ENCODE results near the gene TIGD6.
"Not testable (repeated sequence)": the region's sequence is repeated elsewhere in the genome, so short reads cannot be mapped to it uniquely, and the experiment has no call there.

Gene TIGD6

GRCh38 chr5:150000256-150000989, at the start of gene TIGD6, which contains the start of gene HMGXB3:
TSS of gene TIGD6 (minus strand) at chr5:150000654. CDS start at chr5:149996348, 4,306 bp downstream.
TSS of gene HMGXB3 (plus strand) at chr5:150000739. CDS start at chr5:150004853, 4,114 bp downstream.
- DNase-seq = peak; percentile 91 to 96

DNA sequence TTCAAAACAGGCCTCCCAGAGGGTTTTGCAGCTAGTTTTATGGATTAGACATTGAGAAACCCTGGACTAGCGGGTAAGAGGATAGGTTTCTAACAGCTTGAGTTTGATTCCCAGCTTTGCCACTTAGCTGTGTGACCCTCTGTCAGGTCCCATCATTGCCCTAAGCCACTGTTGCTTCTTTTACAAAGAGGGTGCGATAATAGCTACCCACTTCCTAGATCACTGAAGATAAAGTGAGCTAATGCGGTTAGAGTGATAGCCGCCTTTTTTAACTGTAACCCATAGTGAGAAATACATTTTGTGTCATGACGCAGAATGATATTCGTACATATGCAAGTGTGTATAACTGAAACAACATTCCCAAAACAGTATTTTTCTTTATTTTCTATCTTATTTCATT, 45.6 kb upstream of the TIGD6 start:
- DNase-seq = no peak

DNA sequence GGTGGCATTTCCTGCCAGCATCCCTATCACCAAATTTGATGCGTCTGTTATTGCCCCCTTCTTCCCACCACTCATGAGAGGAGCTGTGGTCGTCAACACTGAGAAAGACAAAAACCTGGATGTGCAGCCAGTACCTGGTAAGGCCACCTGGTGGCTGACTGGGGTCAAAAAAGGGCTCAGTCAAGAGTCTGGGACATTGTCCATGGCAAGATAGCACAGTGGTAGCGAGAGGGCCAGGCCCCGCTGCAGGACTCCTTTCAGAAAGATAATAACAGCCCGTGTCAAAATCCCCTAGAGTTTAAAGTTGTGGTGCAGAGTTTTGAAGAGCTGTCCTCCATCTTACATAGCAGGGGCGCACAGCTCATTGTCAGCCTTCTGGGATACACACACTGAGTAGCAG, 45.1 kb upstream of the TIGD6 start:
- no peak for DNase-seq

DNA sequence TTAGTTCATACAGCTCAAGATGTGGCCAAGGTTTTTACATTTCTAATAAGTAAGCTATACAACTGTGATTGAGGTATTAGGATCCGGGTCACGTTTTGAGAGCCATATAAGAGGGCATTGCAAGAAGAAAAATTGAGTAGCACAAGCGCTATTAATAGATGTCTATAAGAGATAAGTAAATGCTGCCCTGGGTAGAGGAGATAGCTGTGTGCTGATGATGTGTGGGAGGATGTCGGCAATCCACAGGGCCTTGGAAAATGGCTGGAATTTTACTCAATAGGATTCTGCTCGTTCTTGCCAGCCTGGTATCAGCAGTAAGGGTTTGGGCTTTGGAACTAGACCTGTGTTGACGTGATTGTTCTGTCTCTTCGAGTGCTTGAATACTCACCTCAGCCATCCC, 44.3 kb upstream of the TIGD6 start:
- DNase-seq = no peak

- no peak for DNase-seq
Observed at GRCh38 chr5:150044329-150044681, 43.9 kb upstream of the TIGD6 start.

DNA sequence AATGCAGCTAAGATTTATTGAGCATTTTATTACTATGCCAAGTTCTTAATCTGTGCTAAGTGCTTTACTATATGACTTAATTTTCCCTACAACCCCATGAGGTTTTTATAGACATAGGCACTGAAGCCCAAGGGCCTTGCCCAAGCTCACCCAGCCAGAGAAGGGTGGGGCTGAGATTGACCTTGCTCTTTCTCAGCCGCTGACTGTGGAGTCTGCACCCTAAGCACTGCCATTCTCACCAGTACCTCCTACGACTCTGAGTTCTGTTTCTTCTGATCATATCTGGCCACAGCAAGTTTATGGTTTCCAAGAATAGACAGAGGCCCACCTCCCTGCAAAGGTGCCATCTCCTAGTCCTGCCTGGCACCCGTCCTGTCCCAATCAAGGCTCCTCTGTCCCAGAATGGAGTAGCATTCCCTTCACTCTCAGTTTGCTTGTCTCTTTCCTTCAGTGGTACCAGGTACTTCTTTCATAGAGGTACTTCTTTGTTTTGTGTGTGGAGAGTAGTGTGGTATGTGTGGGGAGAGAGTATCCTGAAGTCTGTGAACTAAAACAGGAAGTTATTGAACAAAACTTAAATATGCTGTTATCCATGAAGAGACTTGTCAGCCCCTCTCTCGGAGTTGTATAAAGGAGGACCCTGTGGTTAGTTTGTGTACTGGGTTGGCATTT, 43.3 kb upstream of the TIGD6 start:
- no peak for DNase-seq

DNA sequence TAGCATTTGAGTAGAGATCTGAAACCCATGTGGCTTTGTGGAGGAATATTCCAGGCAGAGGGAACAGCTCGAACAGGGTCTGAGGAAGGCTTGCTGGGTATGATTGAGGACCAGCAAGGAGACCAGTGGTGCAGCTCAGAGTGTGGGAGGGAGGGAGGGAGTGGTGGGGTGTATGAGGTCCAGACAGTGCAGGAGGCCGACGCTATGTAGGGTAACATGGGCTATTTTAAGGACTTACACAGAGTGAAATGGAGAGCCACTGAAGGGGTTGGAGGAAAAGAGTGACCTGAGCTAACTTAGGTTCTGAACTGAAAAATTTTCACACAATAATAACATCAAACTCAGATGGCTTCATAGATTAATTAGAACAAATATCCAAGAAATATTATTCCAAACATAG, 42.0 kb upstream of the TIGD6 start:
- DNase-seq = no peak

DNA sequence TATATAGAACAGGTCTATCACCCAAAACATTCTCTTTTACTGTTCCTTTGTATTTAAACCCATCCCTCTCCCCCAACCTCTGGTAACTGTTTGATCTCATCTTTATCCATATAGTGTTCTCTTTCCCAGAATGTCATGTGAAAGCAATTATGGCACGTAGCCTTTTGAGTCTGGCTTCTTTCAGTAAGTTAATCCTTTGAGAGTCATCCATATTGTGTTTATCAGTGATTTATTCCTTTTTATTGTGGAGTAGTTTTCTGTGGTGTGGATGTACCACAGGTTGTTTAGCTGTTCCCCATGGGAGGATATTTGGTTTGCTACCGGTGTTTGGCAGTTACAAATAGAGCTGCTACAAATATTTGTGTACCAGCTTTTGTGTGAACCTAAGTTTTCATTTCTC, 38.1 kb upstream of the TIGD6 start:
- no peak for DNase-seq

GRCh38 chr5:150036513-150036912, 36.1 kb upstream of the TIGD6 start:
- no peak for DNase-seq

DNA sequence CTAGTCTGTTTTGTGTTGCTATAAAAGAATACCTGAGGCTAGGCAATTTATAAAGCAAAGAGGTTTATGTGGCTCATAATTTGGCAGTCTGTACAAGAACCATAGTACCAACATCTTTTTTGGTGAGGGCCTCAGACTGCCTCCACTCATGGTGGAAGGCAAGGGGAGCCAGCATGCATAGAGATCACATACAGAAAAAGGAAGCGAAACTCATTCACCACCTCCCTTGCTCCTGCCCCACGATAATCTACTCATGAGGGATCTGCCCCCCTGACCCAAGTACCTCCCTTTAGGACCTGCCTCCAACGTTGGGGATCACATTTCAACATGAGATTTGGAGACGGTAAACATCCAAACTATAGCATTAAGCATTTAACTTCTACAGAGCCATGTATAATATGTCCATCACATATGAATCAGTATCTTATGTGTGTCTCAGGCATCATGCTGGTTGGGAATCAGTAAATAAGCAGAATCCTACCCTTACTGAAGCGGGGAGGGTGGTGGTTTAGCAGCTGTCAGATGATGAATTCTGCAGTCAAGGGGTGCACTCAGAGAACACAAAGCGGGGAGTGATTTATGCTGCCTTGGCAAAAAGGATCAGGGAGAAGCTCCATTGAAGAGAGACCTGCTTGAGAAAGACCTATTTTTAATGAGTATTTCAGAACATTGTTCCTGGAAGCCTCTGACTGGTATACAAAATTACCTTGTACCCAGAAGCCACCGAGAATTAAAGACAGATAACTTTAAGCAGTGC, 34.9 kb upstream of the TIGD6 start:
- DNase-seq = no peak

- no peak for DNase-seq
Observed at GRCh38 chr5:150034662-150035061, 34.2 kb upstream of the TIGD6 start.

DNA sequence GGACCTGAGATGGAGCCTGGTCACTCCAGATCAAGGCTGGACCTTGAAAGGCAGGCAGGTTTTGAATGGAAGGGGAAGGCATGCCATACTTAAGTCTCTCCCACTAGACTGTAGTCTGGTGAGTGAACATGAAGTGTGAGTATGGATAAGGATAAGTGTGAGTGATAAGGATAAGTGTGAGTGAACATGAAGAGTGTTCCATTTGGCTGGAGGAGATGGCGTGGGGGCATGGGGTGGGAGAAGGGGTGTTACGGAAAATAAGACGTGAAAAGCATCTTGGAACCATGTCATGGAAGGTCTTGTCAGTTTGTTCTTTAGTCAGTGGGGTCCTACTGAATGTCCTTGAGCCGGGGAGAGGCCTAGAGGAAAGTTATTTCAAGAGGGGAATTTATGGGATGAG, 32.9 kb upstream of the TIGD6 start:
- DNase-seq = no peak

- DNase-seq = not testable (repeated sequence)
Observed at GRCh38 chr5:150028047-150028446, 27.6 kb upstream of the TIGD6 start.

DNA sequence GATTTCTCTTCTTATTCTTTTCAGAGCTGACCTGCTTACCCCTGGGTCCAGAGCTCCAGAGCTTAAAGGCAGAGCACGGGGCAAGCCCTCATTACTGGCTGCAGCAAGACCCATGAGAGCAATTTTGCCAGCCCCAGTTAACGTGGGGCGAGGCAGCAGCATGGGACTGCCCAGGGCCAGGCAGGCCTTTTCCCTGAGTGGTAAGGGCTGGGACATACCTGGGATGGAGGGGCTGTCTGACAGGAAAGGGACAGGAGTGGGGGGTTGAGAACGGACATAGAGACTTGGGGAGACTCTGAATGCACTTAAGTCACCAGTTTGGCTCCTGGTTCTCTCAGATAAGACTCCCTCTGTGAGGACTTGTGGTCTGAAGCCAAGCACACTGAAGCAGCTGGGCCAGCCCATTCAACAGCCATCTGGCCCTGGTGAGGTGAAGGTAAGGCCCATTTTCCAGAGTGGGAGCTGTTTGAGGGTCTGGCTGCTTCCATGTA, 26.3 kb upstream of the TIGD6 start:
- DNase-seq = no peak

- DNase-seq = no peak
Observed at GRCh38 chr5:150024346-150024984, 24.0 kb upstream of the TIGD6 start.

DNA sequence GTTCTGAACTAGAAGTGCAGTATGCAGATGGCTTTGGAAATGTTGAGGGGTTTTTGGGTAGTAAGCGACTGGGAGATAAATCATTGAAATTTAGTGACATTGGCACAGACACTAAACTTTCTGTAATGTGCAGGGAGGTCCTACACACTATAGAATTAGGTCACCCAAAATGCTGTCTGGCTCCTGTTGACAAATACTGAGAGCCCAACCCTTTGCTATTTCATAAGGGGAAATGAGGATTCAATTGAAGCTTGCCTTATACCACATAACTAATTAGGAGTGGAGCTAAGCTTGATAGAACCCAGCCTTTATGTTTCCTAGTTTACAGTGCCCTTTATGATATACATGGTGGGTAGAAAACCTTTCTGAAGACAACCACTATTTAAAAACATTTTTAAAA, 22.7 kb upstream of the TIGD6 start:
- DNase-seq = no peak

- DNase-seq = no peak
Observed at GRCh38 chr5:150022681-150023080, 22.2 kb upstream of the TIGD6 start.

DNA sequence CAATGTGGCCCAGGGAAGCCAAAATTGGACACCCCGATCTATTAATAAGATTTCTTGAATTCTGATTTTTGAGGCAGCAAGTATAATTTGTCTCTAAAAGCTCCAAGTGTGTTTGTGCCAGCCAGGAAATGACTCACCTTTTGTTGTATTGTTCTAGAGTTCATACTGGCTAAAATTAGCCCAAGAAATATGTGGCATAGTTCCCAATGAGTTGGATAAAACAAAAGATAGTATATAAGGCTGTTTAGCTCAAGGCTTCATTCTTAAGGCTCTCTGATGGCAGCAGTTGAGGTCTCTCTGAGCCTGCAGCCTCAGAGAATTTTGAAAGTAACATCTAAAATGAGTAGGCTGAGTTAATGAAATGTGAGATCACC, 21.7 kb upstream of the TIGD6 start:
- no peak for DNase-seq

- no peak for DNase-seq
Observed at GRCh38 chr5:150021491-150022157, 21.2 kb upstream of the TIGD6 start.

DNA sequence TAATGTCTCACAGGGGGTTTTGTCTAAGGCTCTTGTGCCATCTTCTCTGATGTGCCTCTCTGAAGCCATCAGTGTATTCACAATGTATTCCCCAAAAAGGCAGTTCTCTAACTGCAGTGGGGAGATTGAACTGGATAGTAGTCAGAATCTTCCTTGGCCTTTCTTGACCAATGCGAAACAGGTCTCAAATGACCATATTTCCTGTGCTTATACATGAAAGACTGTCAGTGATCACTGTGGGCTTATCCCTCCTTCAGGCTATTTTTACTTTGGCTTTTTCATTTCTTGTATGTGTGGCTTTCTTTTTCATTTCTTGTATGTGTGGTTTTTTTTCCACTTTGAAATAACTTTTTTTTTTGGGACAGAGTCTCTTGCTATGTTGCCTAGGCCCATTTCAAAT, 19.8 kb upstream of the TIGD6 start:
- no peak for DNase-seq

DNA sequence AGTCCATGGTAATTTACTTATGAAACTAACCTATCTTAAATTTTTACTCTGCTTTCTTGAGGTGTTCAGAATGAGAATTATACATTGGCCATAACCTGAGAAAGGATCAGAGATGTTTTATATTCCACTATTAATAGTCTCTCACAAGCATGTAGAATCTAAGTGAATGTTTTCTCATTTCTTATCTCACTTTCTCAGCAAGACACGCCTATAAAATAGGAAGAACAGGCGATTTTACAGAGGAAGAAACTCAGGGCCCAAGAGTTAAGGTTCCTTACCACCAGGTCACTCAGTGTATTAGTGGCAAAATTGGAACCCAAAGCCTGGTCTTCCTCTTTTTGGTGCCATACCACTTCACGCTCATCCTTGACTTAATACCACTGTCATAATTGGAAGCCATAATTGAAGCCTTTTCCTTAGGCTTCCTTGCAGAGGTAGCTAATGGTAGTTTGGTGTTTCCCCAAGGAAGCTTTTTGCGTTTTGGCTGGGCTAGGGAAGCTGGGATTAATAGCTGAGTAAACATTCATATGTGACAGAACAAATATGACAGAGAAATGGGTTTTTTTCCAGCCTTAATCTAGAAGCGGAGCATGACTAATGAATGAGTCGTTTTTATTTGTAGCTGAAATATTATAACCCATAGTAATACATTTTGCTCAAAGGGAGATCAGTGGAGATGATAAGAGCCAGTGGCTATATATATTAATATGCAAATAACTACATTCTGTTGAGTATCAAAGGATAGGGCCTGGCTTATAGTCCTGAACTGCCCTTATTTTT, 17.0 kb upstream of the TIGD6 start:
- DNase-seq = no peak

GRCh38 chr5:150016537-150016936, 16.1 kb upstream of the TIGD6 start:
- DNase-seq = no peak

Data from NCI-H526 (cell line).